GM21619 (cell line): Measurements from ENCODE around the gene ETHE1.

ENCODE experiments used
- ATAC-seq: cut with Tn5 transposase; IDR thresholded peaks from one replicate; pipeline ENCODE4 v1.9.1; 2021; ENCODE audit not compliant: unreplicated experiment

Gene ETHE1, protein sequence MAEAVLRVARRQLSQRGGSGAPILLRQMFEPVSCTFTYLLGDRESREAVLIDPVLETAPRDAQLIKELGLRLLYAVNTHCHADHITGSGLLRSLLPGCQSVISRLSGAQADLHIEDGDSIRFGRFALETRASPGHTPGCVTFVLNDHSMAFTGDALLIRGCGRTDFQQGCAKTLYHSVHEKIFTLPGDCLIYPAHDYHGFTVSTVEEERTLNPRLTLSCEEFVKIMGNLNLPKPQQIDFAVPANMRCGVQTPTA

DNA sequence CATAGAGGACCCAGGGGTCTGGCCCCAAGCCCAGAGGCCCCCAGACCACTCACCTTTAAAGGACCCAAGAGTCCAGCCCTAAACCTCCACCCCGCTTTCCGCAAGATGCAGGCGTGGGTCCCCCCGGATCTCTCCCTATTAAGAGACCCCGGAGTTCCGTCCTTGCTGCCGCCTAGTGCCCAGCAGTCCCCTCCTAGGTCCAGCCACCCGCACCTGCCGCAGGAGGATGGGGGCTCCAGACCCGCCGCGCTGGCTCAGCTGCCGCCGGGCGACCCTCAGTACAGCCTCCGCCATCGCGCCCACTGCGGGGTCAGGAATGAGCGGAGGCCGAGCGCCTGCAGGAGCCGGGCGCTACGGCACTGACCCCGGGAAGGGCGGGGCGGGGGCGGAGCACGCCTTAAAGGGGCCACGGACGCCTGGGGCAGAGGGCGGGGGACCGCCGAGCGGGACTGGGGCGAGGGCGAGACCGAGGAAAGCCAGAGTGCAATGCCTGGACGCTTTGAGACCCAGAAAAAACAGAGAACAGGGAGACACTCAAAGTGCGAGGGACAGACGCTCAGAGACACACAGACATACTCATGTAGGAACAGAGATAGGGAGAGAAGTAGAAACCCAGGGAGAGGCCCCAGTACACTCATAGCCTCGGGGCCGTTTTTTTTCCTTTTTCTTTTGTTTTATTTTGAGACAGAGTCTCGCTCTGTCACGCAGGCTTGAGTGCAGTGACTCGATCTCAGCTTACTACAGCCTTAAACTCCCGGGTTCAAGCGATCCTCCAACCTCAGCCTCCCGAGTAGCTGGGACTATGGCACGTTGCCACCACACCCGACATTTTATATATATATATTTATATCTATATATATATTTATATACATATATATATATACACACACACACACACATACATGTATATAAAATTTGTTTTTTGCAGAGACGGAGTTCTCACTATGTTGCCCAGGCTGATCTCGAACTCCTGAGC lies at the start of gene ETHE1:
TSS of gene ETHE1 (minus strand) at position 318 of the 976 bp plus-strand sequence. CDS start at position 294, 24 bp downstream.
- ATAC-seq, result peak; percentile 76

DNA sequence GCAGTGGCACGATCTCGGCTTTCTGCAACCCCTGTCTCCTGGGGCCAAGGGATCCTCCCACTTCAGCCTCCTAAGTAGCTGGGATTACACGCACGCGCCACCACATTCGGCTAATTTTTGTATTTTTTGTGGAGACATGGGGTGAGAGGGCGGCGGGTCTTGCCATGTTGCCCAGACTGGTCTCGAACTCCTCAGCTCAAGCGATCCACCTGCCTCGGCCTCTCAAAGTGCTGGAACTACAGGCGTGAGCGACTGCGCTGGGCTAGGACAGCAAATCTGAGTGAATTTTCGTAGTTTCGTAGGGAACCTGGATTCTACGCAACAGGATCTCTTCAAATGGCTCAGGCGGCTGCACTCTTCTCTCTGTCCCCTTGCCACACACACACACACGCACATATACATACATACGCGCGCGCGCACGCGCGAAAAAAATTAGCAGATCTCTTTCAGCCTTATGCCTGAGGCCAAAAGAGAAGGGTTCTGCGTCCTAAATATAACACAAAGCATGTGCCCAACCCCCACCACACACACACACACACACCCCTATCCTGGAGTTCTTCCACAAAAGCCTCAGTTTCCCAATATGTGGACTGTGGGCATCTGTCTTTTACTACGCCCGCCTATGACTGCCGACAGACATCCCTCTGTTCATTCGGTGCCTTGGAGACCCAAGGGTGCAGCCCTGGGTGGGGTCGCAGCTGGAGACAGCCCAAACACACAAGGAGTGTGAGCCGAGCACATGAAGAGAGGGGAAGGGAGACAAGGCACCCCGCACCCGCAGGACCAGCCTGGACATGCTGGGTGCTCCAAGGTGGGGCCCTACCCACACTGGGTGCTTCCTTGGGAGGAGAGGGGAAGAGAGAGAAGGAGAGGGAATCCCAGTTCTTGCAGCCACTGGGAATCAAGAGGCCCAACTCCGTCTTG lies 49.2 kb upstream of the ETHE1 start:
- ATAC-seq, result no peak

DNA sequence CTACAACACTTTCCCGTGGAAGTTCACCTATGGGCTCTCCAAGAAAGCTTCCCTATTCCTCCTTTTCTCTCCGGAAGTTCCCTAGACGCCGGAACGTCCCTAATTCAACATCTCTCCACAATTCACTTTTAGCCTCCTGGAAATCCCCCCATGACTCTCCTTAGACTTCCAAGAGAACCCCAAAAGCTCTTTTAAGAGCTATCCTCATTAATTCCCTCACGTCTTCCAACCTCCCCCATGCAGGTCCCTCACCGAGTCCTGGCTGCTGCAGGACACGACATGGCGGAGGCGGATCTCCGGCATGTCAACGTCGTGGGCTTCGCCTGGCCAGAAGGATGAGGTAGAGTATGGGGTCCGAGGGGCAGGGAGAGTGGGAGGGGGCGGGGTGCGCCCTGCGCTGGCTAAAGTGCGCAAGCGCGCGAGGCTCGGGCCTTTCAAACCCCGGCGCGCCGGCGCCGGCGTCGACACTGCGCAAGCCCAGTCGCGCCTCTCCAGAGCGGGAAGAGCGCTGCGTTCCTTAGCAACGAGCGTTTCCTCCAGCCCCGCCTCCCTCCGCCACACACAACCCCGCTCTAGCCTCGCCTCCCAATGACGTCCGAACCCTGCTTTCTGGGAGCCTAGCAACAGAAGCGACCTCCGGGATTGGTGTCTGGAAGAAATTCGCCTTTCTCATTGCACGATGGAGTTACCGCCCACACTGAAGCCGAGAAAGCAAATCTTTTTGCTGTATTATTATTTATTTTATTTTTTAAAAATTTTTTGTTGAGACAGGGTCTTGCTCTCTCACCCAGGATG lies 48.4 kb upstream of the ETHE1 start, which contains the start of the genes PINLYP and XRCC1:
TSS of gene PINLYP (plus strand) at position 646 of the 795 bp plus-strand sequence. CDS start 1,391 bp downstream, outside the sequence.
TSS of gene XRCC1 (minus strand) at position 372 of the 795 bp plus-strand sequence. CDS start at position 303, 69 bp downstream.
- peak; percentile 95 for ATAC-seq

DNA sequence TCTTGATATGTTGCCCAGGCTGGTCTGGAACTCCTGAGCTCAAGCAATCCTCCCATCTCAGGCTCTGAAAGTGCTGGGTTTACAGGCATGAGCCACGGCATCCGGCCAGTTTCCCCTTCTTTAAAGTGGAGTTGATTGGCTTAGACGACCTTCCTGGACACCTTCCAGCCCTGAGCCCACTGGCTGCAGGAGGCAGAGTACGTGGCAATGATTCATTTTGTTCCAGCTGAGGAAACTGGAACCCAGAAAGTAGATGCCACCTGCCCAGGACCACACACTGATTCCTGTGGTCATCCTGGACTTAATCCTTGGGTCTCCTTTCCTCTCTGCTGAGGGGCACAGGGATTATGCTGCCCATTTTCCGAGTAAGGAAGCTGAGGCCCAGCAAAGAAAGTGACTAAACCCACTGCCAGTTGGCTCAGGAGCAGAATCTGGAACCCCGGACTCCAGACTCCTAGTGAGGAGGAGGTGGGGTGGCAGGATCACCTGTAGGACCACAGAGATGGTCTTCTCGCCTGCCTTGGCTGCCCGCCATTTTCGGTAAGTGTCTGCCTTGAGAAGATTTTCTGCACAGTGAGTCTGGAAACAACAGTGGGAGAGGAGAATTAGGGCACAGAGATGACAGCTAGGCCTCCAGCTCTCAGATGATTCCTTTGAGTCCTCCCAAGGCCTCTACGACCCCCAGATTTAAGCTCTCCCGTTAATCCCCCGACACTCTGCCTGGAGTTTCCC lies 47.6 kb upstream of the ETHE1 start:
- no peak for ATAC-seq

DNA sequence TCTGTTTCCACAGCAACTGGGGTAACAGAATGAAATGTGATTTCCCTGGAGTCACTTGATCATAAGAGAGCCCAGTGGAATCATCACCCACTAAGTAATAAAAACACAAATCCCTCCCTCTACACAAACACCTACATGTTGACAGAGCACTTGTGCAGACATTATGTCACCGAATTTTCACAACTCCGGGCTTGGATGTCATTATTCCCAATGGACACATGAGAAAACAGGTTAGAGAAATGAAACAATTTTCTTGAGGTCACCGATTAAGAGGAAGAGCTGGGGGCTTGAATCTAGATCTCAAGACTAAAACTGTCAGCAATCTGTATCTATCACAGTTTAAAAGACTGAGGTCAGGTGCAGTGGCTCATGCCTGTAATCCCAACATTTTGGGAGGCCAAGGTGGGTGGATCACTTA lies 45.2 kb upstream of the ETHE1 start:
- ATAC-seq, result no peak

DNA sequence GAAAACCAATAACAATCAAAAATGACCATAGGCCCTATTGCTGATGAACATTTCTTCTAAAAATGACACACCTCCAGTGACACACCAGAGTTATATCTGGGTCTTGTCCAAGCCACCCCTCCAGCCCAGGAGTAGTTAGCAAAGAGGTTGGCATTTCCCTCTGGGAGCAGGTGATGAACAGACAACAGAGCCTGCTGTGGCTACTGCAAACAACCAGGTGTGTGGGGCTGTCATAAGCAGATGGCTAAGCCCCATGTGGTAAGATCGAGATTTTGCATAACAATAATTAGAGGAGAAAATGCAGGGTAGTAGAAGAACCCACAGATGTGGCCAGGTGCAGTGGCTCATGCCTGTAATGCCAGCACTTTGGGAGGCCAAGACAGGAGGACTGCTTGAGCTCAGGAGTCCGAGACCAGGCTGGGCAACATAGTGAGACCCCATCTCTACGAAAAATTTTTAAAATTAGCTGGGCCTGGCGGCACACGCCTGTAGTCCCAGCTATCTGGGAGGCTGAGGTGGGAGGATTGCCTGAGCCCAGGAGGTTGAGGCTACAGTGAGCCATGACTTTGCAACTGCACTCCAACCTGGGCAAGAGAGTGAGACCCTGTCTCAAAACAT lies 43.3 kb upstream of the ETHE1 start:
- ATAC-seq, result no peak

DNA sequence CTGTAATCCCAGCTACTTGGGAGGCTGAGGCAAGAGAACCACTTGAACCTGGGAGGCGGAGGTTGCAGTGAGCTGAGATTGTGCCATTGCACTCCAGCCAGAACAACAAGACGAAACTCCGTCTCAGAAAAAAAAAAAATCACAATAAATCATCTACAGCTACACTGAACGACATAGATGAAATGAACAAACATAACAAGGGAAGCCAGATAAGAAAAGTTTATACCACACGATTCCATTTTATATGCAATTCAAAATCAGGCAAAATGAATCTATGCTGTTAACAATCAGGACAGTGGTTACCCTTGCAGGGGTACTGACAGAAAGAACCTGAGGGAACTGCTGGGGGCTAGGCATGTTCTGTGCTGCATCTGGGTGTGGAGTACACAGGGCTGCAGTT lies 42.7 kb upstream of the ETHE1 start:
- ATAC-seq, result no peak

DNA sequence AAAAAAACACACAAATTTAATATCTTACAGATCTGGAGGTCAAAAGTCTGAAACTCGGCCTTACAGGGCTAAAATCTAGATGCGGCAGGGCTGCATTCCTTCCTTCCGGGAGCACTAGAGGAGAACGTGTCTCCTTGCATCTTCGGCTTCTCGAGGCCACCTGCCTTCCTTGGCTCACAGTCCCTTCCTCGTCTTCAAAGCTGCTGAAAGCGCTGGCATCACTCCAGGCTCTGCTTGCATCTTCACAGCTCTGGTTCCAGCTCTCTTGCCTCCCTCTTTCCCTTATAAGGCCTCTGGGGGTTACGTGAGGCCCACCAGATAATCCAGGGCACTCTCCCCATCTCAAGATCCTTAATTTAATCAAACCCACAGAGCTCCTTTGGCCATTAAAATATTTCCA lies 37.8 kb upstream of the ETHE1 start:
- ATAC-seq, result no peak

DNA sequence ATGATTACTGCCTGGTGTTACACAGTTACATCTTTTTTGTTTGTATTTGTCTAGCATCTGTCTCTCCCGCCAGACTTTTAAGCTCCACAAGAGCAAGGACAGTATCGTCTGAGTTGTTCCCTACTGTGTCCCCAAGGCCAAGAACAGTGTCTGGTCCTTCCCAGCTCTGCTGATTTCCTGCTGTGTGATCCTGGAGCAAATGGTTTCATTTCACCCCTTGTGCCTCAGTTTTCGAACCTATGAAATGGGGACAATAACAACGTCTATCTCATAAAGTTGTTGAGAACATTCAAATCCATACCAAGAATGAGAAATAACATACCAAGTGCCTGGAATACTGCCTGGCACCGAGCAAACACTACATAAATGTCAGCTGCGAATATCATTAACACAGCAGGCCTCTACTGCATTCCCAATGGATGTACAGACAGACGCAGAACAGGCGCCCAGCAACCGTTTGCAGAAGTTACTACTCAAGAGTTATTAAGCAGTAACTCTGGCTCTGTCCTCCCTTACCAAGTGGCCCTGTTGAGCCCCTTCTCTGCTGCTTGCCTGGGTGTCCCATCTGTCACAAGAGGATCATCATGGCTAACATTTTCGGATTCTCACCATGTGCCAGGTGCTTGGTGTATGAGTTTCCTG lies 36.9 kb upstream of the ETHE1 start:
- no peak for ATAC-seq

DNA sequence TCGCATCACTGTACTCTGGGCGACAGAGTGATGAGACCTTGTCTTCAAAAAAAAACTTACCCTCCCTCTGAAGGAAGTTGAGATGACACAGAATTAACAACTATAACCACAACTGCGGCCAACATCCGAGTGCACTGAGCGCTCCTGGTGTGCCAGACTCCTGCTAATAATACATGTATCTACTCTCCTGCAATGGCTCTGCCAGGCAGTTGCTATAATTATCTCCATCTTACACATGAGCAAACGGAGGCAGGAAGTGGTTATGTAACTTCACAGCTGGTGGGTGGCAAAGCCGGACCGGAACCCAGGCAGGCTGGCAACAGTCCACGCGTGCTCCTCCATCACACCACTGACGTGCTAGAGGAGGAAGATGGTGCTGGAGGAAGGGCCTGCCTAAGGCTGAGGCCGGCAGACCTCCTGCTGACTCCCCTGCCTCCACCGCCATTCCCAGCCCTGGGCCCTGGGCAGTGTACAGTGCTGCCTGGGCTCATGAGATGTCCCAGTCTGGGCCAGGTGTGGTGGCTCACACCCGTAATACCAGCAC lies 35.8 kb upstream of the ETHE1 start:
- ATAC-seq, result peak; percentile 62

DNA sequence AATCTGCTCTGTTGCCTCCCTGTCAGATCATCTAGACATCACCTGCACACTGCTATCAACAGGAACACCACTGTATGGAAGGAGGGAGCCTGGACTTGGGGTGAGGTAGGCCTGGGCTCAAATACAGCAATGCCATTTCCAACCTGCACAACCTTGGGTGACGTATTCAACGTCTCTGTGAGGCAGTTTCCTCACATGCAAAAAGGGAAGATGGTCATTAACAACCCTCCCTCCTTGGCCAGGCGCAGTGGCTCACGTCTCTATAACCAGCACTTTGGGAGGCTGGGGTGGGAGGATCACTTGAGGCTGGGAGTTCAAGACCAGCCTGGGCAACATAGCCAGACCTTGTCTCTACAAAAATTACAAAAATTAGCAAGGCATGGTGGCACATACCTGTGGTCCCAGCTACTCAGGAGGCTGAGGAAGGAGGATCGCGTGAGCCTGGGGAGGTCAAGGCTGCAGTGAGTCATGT lies 35.3 kb upstream of the ETHE1 start:
- no peak for ATAC-seq

DNA sequence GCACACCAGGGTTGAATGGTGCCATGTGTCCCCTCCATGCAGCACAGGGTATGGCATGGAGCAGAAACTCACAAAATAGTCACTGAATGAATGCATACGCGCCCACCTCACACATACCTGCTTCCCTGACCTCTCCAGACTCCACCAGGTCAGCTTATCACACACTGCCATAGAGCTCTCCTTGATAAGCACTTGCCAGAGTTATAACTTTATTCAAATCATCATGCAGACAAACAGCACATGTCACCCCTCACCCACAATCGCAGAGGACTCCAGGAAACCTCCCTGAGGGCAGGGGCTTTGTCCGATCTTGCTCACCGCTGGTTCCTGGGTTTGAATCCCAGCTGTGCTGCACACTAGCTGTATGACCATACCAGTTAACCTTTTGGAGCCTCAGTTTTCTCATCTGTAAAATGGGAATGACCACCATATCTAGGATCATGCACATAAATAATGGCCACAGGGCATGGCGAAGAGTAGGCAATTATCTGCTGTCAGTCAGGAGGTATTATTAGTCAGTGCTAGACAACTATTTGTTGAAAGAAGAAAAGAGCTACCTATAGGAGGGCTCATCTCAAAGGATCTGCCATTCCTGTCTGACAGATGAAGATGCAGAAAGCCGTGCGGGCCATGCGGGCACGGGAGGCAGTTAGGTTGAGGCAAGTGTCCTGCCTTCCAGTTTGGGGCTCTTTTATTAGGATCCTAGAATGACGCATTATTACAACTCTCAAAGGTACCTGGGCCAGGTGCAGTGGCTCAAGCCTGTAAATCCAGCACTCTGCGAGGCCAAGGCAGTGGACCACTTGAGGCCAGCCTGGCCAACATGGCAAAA lies 34.4 kb upstream of the ETHE1 start:
- ATAC-seq, result no peak

DNA sequence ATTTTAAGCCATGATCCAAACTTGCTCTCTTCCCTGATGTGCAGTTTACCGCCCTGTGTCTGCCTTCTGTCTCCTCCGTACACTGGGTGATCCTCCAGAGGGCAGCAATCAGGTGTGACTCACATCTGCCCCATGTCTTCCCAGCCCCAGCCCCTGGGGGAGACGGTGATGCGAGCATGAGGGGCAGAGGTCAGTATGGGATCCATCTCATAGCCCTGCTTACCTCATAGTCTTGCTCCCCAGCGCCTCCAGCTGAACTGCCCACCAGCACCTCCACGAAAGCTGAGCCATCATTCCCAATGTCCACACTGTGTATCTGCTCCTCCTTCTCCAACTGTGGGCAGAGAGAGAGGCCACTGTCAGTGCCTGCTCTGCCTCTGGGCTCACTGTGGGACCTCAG lies 33.7 kb upstream of the ETHE1 start:
- no peak for ATAC-seq

DNA sequence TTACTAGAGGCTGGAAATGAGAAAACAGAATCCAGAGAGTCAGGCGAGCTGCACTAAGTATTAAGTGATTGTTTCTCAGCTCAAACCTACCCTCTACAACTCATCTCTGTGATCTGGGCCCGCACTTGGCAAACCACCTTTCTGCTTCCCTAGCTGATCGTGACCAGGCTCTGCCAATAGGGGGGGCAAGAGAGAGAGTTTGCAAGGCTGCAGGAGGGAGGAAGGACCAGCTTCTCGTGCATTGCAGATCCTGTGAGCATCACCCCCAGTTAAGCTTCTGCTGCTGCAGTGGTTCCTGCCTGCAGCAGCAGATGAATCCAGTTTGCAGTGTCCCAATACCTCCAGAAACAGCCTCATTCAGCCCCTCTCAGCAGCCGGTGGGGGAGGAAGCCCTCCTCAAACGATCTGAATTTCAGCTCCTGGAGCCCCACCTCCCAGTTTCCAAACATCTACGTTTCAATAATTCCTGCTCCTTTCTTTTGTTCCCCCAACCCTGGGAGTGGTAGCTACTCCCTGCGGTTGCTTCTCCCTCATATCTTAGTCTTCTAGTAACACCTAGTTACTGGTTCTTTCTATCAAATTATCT lies 28.3 kb upstream of the ETHE1 start:
- ATAC-seq, result peak; percentile 71

DNA sequence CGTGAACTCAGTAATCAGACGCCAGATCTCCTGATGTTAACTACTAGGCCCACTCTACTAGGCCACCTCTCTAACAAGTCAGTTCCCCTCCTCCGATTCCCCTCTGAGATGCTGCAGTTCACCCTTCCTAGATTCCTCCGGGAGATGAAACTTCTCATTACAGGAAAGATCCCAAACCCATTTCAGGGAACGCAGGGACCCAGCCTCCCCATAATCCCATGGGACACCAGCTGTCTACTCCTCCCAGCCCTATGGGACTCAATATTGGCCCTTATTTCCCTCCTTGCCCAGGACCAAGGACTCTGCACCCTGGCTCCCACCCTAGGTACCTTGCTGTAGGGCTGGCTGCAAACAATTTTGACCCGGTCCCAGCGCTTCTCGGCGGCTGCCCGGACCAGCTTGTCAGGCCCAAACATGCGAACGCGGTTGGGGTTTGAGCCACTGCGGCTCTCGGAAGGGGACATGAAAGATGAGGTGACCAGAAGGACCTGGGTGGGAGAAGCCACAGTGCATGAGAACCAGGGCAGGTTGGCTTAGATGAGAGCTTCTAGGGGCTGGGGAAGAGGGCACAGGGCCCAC lies 27.4 kb upstream of the ETHE1 start:
- ATAC-seq, result no peak

DNA sequence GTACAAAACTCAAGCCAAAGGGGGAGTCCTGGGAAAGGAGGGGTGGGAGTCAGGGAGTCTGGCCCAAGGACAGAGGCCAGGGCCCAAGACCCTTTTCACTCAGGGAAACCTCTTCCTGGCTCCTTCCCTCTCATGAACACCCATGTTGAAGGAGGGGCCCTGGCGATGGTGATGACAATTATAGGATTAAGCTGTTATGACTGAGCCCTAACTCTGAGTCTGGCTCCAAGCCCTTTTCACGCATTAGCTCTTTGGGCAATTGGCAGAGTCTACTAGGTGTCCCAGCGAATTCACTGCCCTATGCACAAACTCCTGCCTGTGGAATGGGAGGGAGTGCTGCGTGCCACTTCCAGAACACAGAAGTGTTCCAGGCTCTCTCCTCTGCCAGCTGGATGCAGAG lies 26.7 kb upstream of the ETHE1 start:
- ATAC-seq, result no peak
